Fibroblast of mammary gland (primary cell): Measurements from ENCODE around the gene TBCD.

ENCODE experiments used
- DNase-seq: peaks from one replicate; pipeline ENCODE4 v3.0.0-alpha.2; 2010; ENCODE audit warnings: low read depth
- H3K4me3 ChIP-seq: 2 replicates; pipeline ENCODE4 v1.5.1; 2011; ENCODE audit warnings: low read depth, mild to moderate bottlenecking, low read length, moderate library complexity; ENCODE audit not compliant: control insufficient read depth
- TF ChIP-seq, protein P1 (sequence below): conservative IDR thresholded peaks from 2 replicates; pipeline ENCODE4 v1.5.1; 2011; ENCODE audit warnings: low read depth, low read length, inconsistent platforms; ENCODE audit not compliant: control insufficient read depth, insufficient read depth

TBCD gene

DNA sequence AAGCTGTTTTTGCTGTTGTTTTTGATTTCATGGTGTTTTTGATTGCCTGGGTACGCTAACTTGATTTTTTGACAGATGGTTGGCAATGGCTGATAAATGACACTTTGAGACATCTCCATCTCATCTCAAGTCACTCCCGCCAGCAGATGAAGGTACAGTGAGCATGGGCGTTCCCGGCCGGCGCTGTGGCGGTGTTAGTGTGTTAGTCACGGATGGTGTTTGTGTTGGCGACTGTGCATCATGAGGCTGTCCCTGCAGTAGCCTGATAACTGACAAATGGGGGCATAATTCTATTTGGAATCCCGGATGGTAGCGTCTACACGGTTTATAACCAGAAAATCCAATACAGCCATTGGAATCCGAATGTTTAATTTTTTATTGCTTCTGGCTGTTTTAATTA, 169.6 kb downstream of the TBCD start:
- H3K4me3 ChIP-seq = no peak overlapping the region
- DNase-seq = no peak
- TF ChIP-seq, protein P1, sequence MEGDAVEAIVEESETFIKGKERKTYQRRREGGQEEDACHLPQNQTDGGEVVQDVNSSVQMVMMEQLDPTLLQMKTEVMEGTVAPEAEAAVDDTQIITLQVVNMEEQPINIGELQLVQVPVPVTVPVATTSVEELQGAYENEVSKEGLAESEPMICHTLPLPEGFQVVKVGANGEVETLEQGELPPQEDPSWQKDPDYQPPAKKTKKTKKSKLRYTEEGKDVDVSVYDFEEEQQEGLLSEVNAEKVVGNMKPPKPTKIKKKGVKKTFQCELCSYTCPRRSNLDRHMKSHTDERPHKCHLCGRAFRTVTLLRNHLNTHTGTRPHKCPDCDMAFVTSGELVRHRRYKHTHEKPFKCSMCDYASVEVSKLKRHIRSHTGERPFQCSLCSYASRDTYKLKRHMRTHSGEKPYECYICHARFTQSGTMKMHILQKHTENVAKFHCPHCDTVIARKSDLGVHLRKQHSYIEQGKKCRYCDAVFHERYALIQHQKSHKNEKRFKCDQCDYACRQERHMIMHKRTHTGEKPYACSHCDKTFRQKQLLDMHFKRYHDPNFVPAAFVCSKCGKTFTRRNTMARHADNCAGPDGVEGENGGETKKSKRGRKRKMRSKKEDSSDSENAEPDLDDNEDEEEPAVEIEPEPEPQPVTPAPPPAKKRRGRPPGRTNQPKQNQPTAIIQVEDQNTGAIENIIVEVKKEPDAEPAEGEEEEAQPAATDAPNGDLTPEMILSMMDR = no peak

DNA sequence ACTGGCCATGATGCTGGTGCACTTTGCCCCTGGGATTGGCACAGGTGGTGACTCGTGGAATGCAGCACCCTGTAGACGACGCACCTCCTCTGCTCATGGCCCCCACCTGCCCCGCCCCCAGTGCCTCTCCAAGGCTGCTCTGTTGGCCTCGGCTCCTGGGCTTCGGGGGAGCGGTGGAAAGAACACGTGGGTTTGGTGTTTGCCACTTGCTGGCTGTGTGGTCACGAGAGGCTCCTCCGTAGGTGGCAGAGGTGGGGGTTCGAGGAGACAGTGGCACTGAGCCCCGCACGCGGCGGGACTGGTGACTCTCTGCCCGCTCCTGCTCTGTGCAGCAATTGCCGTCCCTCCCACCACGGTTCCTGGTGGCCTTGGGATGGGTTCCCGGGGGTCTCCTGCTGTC, 170.8 kb downstream of the TBCD start:
- TF ChIP-seq, protein P1 = no peak
- no peak for DNase-seq
- H3K4me3 ChIP-seq = no peak overlapping the region

DNA sequence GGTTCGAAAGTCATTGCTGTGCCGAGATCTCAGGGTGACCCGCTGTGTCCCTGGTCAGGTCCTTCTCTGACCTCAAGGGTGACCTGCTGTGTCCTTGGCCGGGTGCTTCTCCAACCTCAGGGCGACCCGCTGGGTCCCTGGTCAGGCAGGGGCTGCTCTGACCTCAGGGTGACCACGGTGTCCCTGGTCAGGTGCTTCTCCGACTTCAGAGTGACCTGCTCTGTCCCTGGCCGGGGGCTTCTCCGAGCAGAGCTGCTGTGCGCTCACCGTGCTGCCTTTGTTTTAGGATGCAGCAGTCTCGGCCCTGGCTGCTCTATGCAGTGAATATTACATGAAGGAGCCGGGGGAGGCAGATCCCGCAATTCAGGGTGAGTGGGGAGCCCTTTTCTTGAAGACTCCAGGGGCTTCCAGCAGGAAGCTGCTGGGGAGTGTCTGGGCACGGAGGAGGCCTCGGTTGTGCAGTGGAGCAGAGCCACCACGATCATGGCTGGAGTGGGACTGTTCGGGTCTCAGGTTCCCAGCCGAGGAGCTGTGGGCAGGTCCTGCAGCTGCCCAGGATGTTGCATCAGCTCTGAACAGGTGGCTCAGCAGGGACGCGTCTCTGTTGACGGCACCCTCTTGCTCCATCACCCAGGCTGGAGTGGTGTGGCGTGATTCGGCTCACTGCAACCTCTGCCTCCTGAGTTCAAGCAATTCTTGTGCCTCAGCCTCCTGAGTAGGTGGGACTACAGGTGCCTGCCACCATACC, 171.7 kb downstream of the TBCD start:
- H3K4me3 ChIP-seq = no peak overlapping the region
- DNase-seq = no peak
- TF ChIP-seq, protein P1 = no peak

DNA sequence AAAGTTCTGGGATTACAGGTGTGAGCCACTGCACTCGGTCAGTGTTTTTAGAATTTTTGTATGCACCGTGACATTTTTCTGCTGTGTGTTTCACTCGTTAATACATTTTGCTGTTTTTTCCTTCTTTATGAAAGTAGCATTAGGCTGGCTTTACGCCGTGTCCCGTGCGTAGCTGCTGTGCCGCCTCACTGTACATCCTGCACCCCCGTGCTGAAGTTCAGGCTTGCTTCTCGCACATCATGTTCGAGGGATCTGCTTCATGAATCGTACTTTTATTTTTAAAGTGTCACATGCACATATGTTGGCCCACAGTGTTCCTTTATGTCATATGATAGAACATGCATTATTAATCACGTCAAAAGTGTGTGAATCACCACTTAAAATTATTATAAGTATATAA, 172.3 kb downstream of the TBCD start:
- no peak overlapping the region for H3K4me3 ChIP-seq
- TF ChIP-seq, protein P1 = no peak
- no peak for DNase-seq

DNA sequence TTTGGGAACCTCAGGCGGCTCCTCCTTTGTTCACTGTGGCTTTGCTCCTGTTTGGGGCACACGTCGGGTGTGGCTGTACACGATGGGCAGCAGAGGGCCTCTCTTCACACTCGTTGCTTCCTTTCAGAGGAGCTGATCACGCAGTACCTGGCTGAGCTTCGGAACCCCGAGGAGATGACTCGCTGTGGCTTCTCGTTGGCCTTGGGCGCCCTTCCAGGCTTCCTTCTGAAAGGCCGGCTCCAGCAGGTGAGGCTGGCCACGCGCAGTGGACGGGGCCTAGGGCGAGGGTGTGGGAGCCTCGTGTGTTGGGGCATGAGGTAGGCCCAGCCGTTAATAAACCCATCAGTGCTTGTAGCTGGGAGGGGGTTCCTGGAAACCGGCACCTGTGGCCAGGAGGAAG, 172.9 kb downstream of the TBCD start:
- no peak for DNase-seq
- TF ChIP-seq, protein P1 = no peak
- H3K4me3 ChIP-seq = no peak overlapping the region

DNA sequence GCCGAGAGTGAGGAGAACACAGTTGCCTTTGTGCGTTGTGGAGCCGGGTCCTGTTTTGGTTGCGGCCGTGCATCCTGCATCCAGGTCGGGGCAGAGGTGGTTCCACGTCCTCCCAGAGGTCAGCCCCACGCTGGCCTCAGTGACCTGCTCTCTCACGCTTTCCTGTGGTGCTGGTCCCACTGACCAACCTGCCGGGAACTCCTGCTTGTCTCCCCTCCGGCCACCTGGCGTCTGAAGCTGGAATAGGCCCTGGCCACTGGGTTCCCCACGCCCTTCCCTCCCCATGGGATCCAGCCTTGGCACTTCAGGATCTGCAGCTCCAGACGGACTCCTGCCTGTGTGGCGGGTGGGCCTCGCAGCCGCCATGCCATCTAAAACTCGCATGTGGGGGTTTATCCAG, 173.5 kb downstream of the TBCD start:
- TF ChIP-seq, protein P1 = no peak
- DNase-seq = no peak
- H3K4me3 ChIP-seq = no peak overlapping the region

DNA sequence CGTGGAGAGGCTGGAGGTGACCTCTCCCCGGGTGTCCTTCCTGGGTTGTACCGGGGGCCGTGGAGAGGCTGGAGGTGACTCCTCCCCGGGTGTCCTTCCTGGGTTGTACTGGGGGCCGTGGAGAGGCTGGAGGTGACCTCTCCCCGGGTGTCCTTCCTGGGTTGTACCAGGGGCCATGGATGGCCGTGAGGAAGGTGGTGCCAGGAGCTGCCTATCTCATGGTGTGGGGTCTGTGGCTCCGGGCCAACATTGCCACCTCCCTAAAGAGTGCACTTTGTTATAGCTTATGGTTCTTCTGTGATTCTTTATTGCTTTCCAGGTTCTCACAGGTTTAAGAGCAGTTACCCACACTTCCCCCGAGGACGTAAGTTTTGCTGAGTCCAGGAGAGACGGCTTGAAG, 174.2 kb downstream of the TBCD start:
- TF ChIP-seq, protein P1 = no peak
- DNase-seq = no peak

More for the DNA sequence above, 174.2 kb downstream of the TBCD start:
- H3K4me3 ChIP-seq = no peak overlapping the region
